ENCODE measurements around the gene GPLD1.

GPLD1 gene

GRCh38 chr6:24432611-24433010, 56.8 kb downstream of the GPLD1 start:
- Histone ChIP-seq H3K4me3 (replicated peaks; ENCODE audit: low read depth, low read length) (no peak overlapping the region), H3K36me3 (ENCODE audit: control insufficient read depth, insufficient read depth, low read length) (no peaks in the 10 kb centered on the region), H3K27me3 (replicated peaks; ENCODE audit: control insufficient read depth, insufficient read depth, low read length) (no peaks in the 10 kb centered on the region)
- no peak for DNase-seq (ENCODE audit: extremely low read depth, insufficient read length)
- no peak for TF ChIP-seq CTCF (IDR thresholded peaks at IDR 0.05; ENCODE audit: insufficient read depth, low read length, poor library complexity, severe bottlenecking)

- TF ChIP-seq CTCF (IDR thresholded peaks at IDR 0.05; ENCODE audit: insufficient read depth, low read length, poor library complexity, severe bottlenecking), result peak; percentile 70
- Histone ChIP-seq H3K36me3 (ENCODE audit: control insufficient read depth, insufficient read depth, low read length) (no peaks in the 10 kb centered on the region), H3K4me3 (replicated peaks; ENCODE audit: low read depth, low read length) (no peak overlapping the region), H3K27me3 (replicated peaks; ENCODE audit: control insufficient read depth, insufficient read depth, low read length) (no peaks in the 10 kb centered on the region)
- no peak for DNase-seq (ENCODE audit: extremely low read depth, insufficient read length)
Measured at GRCh38 chr6:24431045-24431451, 58.3 kb downstream of the GPLD1 start.

GRCh38 chr6:24430086-24430485, 59.3 kb downstream of the GPLD1 start:
- no peaks in the 10 kb centered on the region for H3K27me3 ChIP-seq (replicated peaks; ENCODE audit: control insufficient read depth, insufficient read depth, low read length)
- H3K36me3 ChIP-seq (ENCODE audit: control insufficient read depth, insufficient read depth, low read length), result no peaks in the 10 kb centered on the region
- no peak overlapping the region for H3K4me3 ChIP-seq (replicated peaks; ENCODE audit: low read depth, low read length)
- DNase-seq (ENCODE audit: extremely low read depth, insufficient read length), result no peak
- no peak for TF ChIP-seq CTCF (IDR thresholded peaks at IDR 0.05; ENCODE audit: insufficient read depth, low read length, poor library complexity, severe bottlenecking)

- DNase-seq (ENCODE audit: extremely low read depth, insufficient read length), result no peak
- no peak overlapping the region for H3K4me3 ChIP-seq (replicated peaks; ENCODE audit: low read depth, low read length)
- H3K27me3 ChIP-seq (replicated peaks; ENCODE audit: control insufficient read depth, insufficient read depth, low read length), result no peaks in the 10 kb centered on the region
- no peak for TF ChIP-seq CTCF (IDR thresholded peaks at IDR 0.05; ENCODE audit: insufficient read depth, low read length, poor library complexity, severe bottlenecking)
- H3K36me3 ChIP-seq (ENCODE audit: control insufficient read depth, insufficient read depth, low read length), result no peaks in the 10 kb centered on the region; the same call in 1 of the 2 replicates
Measured at GRCh38 chr6:24429146-24429545, 60.2 kb downstream of the GPLD1 start.

GRCh38 chr6:24428615-24429014, 60.8 kb downstream of the GPLD1 start:
- Histone ChIP-seq H3K36me3 (ENCODE audit: control insufficient read depth, insufficient read depth, low read length) (no peaks in the 10 kb centered on the region; the same call in 1 of the 2 replicates), H3K4me3 (replicated peaks; ENCODE audit: low read depth, low read length) (no peak overlapping the region), H3K27me3 (replicated peaks; ENCODE audit: control insufficient read depth, insufficient read depth, low read length) (no peaks in the 10 kb centered on the region)
- TF ChIP-seq CTCF (IDR thresholded peaks at IDR 0.05; ENCODE audit: insufficient read depth, low read length, poor library complexity, severe bottlenecking), result no peak
- no peak for DNase-seq (ENCODE audit: extremely low read depth, insufficient read length)
